ENCODE measurements around the gene IQSEC1.

The IQSEC1 gene

DNA sequence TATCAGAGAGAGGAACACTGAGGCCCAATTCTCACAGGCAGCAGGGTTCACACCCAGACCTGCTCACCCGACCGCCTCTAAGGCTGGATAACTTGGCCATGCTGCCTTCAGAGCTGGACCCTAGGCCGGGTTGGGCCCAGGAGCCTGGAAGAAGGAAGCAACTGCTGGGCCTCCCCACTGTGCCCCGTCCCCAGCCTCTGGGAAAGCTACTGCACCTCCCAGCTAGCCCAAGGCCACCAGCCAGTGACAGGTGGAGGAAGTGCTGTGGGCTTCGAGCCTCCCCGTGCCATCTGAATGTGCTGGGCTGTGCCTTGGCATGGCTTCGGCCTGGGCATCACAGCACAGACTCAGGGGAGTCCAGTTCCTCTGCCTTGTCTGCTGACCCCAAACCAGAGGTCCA, 169.3 kb downstream of the IQSEC1 start:
- no peak for DNase-seq

DNA sequence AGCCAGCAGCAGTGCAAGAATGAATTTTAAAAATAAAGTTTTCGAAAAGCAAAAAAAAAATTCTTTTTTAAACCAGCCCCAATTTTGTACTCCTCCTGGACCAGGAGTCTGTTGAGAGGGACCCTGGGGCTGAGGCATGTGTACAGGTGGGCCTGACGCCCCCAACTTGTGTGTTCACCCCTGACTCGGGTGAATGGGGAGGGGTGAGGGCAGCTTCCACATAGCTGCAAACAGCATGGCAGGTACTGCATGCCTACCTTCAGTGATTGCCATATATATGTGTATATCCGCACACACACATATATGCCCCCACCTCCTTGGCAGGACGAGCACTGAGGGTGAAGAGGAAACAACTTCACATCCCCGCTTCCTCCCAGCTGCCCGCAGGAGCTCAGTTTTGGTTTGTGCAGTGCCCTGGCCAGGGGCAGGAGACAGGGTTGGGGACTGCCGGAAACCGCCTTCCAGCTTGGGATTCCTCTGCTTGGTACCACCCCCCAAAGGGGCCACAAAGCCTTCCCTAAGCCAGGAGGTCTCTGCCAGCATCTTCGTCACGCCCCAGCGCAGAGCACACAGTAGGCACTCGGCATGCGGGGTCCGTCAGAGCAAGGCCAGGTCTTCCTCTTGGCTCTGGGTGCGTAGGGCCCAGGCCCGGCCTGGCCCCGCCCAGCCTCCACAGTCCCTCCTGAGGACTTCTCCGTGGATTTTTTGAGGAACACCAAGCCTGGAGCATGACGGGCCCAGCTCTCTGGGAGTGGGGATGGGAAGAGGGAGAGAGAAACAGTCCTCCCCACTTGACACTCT, 170.0 kb downstream of the IQSEC1 start:
- DNase-seq: no peak

DNA sequence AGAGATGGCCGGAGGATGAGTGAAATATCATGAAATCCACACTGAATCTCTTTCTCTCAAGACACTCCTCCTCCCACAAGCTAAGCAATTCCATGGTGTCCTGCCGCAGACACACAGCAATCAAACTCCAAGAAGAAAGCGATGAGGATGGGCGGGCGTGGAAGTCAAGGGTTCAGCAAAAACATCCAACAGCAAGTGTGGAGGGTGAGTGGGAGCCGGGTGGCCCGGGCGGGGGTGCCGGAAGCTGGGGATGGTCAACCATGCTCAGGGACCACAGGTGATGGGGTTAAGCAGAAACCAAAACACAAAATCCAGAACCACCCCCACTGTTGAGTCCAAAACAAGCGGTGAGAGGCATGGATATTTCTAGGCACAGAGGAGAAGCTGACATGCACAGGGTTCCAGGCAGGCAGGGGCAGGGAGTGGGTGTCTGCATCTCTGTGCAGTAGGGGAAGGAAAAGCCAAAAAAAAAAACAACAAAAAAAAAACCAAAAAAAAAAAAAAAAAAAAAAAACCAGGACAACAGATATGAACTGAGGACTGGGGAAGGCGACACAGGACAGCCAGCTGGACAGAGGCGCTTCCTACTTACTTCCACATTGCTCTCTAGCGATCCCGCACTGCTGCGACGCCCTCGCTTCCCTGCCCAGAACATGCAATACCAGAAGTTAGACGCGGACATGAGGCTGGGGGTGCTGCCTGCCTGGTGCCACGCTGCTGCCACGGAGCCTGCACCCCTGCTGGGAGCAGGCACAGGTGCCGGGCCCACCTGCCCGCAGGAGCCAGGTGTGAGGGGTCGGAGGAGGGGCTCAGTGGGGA, 170.8 kb downstream of the IQSEC1 start:
- DNase-seq: no peak

- DNase-seq: no peak
Observed at GRCh38 chr3:12901623-12902045, 171.6 kb downstream of the IQSEC1 start.

DNA sequence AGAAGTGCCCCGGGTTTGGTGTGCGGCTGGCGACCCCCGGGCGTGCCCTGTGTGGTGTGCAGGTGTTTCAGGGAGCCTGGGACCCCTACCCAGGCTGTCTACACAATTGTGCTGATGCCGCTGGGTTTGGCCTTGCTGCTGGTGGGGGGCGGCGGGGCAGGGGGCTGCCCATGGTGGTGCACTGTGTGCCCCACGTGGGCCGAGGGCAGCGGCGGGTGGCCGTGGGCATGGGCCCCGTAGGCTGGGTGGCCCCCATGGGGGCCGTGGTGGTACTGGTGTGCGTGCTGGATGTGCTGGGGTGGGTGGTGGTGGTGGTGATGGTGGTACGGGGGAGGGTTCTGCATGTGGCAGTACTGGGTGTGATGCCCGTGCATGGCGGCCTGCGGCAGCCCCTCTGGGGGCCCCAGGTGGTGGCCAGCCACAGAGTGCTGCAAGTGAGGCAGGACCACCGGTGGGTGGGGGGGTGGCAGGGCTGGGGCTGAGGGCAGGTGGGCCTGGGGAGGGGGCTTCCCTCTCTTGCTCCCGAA, 172.3 kb downstream of the IQSEC1 start:
- no peak for DNase-seq

DNA sequence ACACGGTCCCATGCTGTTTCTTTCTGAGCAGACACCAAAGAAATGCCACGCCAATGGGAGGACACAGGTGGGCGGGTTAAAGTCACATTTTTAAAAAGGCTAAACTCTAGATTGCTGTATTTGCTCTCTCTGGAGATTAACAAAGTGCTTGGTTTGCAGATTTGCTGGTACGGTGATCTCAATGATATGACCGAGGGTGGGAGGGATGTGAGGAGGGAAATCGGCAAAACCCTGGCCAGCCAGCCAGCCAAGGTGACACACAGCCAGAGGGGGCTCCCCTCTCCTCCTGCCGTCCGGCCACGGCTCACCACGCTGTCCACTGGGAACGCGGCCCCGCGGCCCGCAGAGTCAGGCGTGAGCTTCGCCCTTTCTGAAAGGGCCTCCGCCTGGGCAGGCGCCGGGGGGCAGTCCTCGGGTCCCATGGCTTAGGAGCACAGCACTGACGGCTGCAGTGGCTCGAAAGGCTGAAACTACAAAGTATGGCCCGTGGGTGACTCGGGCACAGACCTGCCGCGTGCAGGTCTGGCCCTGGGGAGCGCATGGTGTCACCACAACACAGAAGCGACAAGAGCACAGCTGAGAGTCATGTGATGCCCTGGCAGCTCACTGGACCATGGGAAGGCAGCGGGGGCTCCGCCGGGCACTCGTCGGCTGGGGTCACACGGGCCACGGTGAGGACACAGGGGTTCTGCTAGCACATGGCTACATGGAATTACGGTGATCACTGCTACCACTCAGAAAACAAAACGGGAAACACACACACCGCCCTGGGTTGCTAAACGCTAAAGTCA, 174.1 kb downstream of the IQSEC1 start:
- DNase-seq: no peak

GRCh38 chr3:12898290-12898964, 174.8 kb downstream of the IQSEC1 start:
- DNase-seq: no peak

- no peak for DNase-seq
Observed at GRCh38 chr3:12897381-12898289, 175.6 kb downstream of the IQSEC1 start.

DNA sequence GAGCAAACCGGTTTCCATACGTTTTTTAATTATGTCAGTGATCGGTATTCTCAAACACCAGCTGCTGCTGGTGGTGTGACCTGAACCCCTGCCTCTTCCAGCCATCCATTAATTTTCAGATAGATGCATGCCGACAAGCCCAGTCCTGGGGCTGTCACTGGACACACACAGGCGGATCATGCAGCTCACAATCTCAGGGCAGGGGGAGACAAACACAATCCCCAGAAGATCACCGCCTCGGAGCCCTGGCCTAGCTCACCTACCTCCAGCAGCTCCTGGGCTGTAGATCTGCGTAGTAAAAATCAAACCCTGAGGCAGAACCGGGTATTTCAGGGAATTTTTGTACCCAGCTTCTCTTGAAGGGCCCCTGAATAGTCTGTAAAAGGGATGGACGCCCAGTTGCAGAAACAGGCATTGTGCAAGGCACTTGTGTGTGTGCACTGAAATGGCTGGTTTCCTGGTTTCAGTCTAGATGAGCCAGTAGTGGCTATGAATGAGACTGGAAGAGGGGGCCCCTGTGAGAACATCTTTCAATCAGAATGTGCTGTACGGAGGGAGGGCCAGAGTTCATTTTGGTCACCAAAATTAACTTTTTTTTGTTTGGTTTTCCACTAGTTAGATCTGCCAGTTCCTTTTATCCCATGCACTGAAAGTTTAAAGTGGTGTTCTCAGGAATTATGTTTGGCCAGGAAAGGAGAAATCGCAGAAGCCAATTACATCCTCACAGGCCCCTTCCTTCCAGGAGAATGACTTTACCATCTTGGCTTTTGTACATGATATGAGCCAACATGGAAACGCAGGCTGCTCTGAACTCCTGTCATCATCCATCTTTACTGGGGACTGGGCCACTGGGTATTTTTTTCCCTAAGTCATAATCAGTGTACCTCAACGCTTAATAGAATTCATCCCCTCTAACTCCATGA, 176.9 kb downstream of the IQSEC1 start:
- DNase-seq: no peak

DNA sequence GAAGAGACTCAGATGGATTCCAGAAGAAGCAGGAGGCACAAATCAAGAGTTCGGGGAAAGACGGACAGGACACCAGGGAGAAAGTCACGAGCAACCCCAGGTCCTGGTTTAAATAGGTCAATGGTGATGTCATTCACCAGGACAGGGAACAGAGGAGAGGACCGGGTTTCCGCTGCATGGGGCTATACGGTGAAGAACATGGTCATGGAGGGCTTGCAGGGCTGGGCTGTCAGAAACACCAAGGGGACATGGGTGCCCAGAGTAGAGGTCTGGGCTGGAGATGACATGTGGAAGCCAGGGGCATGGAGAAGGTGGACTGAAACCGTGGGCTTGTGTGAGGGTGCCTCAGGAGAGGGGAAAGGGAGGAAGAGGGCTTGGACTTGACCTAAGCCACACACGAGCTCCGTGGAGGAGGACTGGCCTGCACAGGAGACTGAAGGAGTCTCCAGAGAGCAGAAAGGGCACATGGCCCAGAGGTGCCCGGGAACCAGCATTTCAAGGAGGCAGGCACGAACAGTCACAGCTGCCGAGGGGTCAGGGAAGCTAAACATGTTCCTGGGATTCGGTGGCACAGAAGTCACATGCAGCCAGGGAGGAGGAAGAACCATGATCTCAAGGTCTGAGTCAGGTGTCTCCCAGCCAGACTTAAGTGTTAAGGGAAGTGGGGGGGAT, 177.7 kb downstream of the IQSEC1 start:
- no peak for DNase-seq

- DNase-seq: no peak
Observed at GRCh38 chr3:12894629-12895028, 178.6 kb downstream of the IQSEC1 start.

GRCh38 chr3:12893852-12894251, 179.4 kb downstream of the IQSEC1 start:
- DNase-seq: no peak

- no peak for DNase-seq
Observed at GRCh38 chr3:12893247-12893646, 180.0 kb downstream of the IQSEC1 start.

GRCh38 chr3:12892840-12893189, 180.4 kb downstream of the IQSEC1 start:
- no peak for DNase-seq

DNA sequence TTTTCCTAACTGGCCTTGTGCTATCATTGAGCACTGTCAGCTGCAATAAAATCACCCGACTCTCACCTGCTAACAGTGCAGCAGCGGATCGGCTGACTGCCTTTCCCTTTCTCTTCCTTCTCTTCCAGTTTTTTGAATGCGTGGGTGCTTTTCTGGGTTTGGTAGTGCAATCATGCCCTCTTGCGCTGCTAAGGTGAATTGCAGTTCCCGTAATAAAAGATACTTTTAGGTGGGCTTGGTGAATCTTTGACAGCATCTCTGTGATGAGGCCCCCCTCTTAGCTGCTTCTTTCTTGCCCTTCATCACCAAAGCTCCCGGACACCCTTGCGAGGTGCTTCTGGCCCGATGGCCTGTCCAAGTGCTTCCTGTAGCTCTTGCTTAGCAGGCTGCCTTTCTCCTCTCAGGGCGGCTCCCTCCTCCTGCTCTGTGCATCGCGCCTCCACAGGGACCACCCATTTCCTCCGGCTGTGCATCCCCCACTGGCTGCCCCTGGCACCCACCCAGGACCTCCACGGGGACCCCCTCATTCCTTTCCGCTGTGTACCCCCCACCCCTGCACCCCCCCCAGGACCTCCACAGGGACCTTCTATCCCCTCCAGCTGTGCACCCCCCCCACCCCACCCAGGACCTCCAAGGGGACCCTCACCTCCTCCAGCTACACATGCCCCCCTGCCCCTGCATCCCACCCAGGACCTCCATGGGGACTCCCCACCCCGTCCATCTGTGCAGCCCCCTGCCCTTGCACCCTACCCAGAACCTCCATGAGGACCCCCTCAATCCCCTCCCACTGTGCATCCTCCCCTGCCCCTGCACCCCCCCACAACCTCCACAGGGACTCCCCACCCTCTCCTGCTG, 181.0 kb downstream of the IQSEC1 start:
- DNase-seq: peak; percentile 42

DNA sequence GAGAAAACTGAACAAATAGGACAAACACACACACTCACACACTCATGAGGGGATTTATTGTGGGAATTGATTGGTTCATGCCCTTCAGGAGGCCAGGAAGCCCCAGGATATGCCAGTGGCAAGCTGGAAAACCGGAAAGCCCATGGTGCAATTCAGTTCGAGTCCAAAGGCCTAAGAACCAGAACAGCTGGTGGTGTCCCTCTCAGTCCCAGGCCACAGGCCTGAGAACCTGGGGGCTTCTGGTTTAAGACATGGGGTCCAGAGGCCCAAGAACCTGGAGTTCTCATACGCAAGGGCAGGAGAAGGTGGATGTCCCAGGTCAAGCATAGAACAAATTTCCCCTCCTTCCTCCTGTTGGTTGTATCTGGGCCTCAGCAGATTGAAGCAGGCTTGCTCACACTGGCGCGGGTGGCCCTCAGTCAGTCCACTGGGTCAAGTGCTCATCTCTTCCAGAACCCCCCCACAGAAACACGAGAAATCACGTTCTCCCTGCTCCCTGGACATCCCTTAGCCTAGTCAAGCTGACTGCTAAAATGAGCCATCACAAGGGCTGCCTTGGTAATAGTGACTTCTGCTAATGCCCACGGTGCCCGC, 181.7 kb downstream of the IQSEC1 start:
- no peak for DNase-seq

GRCh38 chr3:12890610-12891390, 182.4 kb downstream of the IQSEC1 start:
- DNase-seq: no peak
